ENCODE data around the gene DCC.

Gene DCC

GRCh38 chr18:52948868-52949444, 609.0 kb downstream of the DCC start:
- no peak for DNase-seq

- DNase-seq = no peak
Observed at GRCh38 chr18:52950155-52950554, 610.2 kb downstream of the DCC start.

- DNase-seq = no peak
Observed at GRCh38 chr18:52953387-52953786, 613.4 kb downstream of the DCC start.

GRCh38 chr18:52963481-52963880, 623.5 kb downstream of the DCC start:
- no peak for DNase-seq

GRCh38 chr18:52970686-52971085, 630.7 kb downstream of the DCC start:
- DNase-seq = no peak

- no peak for DNase-seq
Observed at GRCh38 chr18:52971097-52971496, 631.1 kb downstream of the DCC start.

GRCh38 chr18:52979892-52980291, 639.9 kb downstream of the DCC start:
- DNase-seq = no peak

- DNase-seq = no peak
Observed at GRCh38 chr18:52991246-52991645, 651.2 kb downstream of the DCC start.

GRCh38 chr18:52992041-52992440, 652.0 kb downstream of the DCC start:
- peak; percentile 40 for DNase-seq

- DNase-seq = no peak
Observed at GRCh38 chr18:52995875-52996274, 655.9 kb downstream of the DCC start.

- no peak for DNase-seq
Observed at GRCh38 chr18:52999633-53000032, 659.6 kb downstream of the DCC start.

- no peak for DNase-seq
Observed at GRCh38 chr18:53004798-53005197, 664.8 kb downstream of the DCC start.

- no peak for DNase-seq
Observed at GRCh38 chr18:53018791-53019190, 678.8 kb downstream of the DCC start.

- DNase-seq = no peak
Observed at GRCh38 chr18:53025247-53025646, 685.2 kb downstream of the DCC start.

GRCh38 chr18:53028565-53028964, 688.6 kb downstream of the DCC start:
- no peak for DNase-seq

- no peak for DNase-seq
Observed at GRCh38 chr18:53033128-53033527, 693.1 kb downstream of the DCC start.

- no peak for DNase-seq
Observed at GRCh38 chr18:53038608-53039007, 698.6 kb downstream of the DCC start.

GRCh38 chr18:53040286-53040685, 700.3 kb downstream of the DCC start:
- no peak for DNase-seq

GRCh38 chr18:53056064-53056463, 716.1 kb downstream of the DCC start:
- DNase-seq = no peak

- DNase-seq = no peak
Observed at GRCh38 chr18:53070788-53071187, 730.8 kb downstream of the DCC start.

- DNase-seq = no peak
Observed at GRCh38 chr18:53080687-53081086, 740.7 kb downstream of the DCC start.

- no peak for DNase-seq
Observed at GRCh38 chr18:53093636-53094035, 753.6 kb downstream of the DCC start.

GRCh38 chr18:53101536-53102105, 761.6 kb downstream of the DCC start:
- no peak for DNase-seq

GRCh38 chr18:53114441-53114840, 774.4 kb downstream of the DCC start:
- DNase-seq = no peak

GRCh38 chr18:53115876-53116585, 776.0 kb downstream of the DCC start:
- no peak for DNase-seq

All from NCI-H1694 (cell line).